Measurements from ENCODE around the gene ZEB1. TPM values are rescaled to one million over a fixed set of nuclear protein-coding genes. Genes with fewer than 3 reads are reported as not detected.

ZEB1 gene
- total RNA-seq, result 10 to 100 TPM; 31.3 to 33.8 TPM
- polyA plus RNA-seq (ENCODE audit: insufficient read length in 6 of 6), result 10 to 100 TPM; 29.9 to 40.8 (median 35.1) TPM
- long read RNA-seq, donor 1, partial matches to known transcripts, result 25 of 28 reads
- long read RNA-seq, donor 1, other reads (novel, unspliced or antisense), result 0 of 28 reads
- long read RNA-seq, donor 2, partial matches to known transcripts, result 49 of 50 reads
- long read RNA-seq, donor 2, other reads (novel, unspliced or antisense), result 0 of 50 reads
- long read RNA-seq, donor 3, full-length matches to known transcripts, result 1 of 1 reads
- long read RNA-seq, donor 3, partial matches to known transcripts, result 0 of 1 reads
- long read RNA-seq, donor 3, other reads (novel, unspliced or antisense), result 0 of 1 reads
- long read RNA-seq, donor 4, partial matches to known transcripts, result 2 of 4 reads
- long read RNA-seq, donor 4, other reads (novel, unspliced or antisense), result 2 of 4 reads
- long read RNA-seq, donor 5, partial matches to known transcripts, result 16 of 19 reads
- long read RNA-seq, donor 5, other reads (novel, unspliced or antisense), result 0 of 19 reads
- long read RNA-seq, donor 6, partial matches to known transcripts, result 6 of 6 reads
- long read RNA-seq, donor 6, other reads (novel, unspliced or antisense), result 0 of 6 reads
- long read RNA-seq, donor 7, full-length matches to known transcripts, result 2 of 22 reads
- long read RNA-seq, donor 7, partial matches to known transcripts, result 20 of 22 reads
- long read RNA-seq, donor 7, other reads (novel, unspliced or antisense), result 0 of 22 reads
- long read RNA-seq, donor 8, full-length matches to known transcripts, result 6 of 24 reads
- long read RNA-seq, donor 8, partial matches to known transcripts, result 18 of 24 reads
- long read RNA-seq, donor 8, other reads (novel, unspliced or antisense), result 0 of 24 reads
- long read RNA-seq, donor 9, result 0 reads
- long read RNA-seq, donor 10, partial matches to known transcripts, result 2 of 4 reads
- long read RNA-seq, donor 10, other reads (novel, unspliced or antisense), result 2 of 4 reads
- long read RNA-seq, donor 11, transcript ZEB1-203 (7 exons, 887 nt), result major isoform, 6 of 58 reads
- long read RNA-seq, donor 11, partial matches to known transcripts, result 52 of 58 reads
- long read RNA-seq, donor 11, other reads (novel, unspliced or antisense), result 0 of 58 reads
- long read RNA-seq, donor 12, full-length matches to known transcripts, result 3 of 10 reads
- long read RNA-seq, donor 12, partial matches to known transcripts, result 7 of 10 reads
- long read RNA-seq, donor 12, other reads (novel, unspliced or antisense), result 0 of 10 reads

GRCh38 chr10:31318854-31319601, at the start of gene ZEB1:
Gene ZEB1 (plus strand): TSS chr10:31319216. CDS start chr10:31319235, 19 bp downstream.
- peak; percentile 40 to 53 for TF ChIP-seq CTCF (IDR thresholded peaks at IDR 0.05)
- intact Hi-C loops (cut with DNase I), result loop anchor here in 1 of 2 donors (10.0 kb wide), 1 partner anchor 284 kb away; the partner anchor contains the start of gene ZNF438
- Histone ChIP-seq H3K27ac (peak within 1 kb of the TSS; percentile 89 to 94), H3K4me3 (peak within 1 kb of the TSS; percentile 85 to 89), H3K36me3 (no peaks in the 10 kb centered on the region), H3K9me3 (no peaks in the 10 kb centered on the region), H3K4me1 (peaks cover 0 to 26% of the 10 kb centered on the region in 2 donors), H3K27me3 (peaks cover 8 to 36% of the 10 kb centered on the region in 2 donors)
- ATAC-seq (peak; percentile 89), DNase-seq (peak; percentile 59 to 91 (median 86))

GRCh38 chr10:31270954-31271353, 48.1 kb upstream of the ZEB1 start:
- intact Hi-C loops (cut with DNase I), result no loop called here
- H3K4me1 ChIP-seq, result no peaks in the 10 kb centered on the region
- H3K9me3 ChIP-seq, result peaks cover 0 to 3% of the 10 kb centered on the region in 2 donors
- no peak overlapping the region for H3K27ac ChIP-seq
- ATAC-seq, result no peak
- no peak for DNase-seq
- no peak overlapping the region for H3K4me3 ChIP-seq
- no peaks in the 10 kb centered on the region for H3K27me3 ChIP-seq
- H3K36me3 ChIP-seq, result no peaks in the 10 kb centered on the region
- no peak for TF ChIP-seq CTCF (IDR thresholded peaks at IDR 0.05)

GRCh38 chr10:31272841-31273240, 46.2 kb upstream of the ZEB1 start:
- no peaks in the 10 kb centered on the region for H3K36me3 ChIP-seq
- H3K27ac ChIP-seq, result no peak overlapping the region
- intact Hi-C loops (cut with DNase I), result no loop called here
- no peaks in the 10 kb centered on the region for H3K4me1 ChIP-seq
- H3K27me3 ChIP-seq, result no peaks in the 10 kb centered on the region
- no peak for TF ChIP-seq CTCF (IDR thresholded peaks at IDR 0.05)
- no peak for DNase-seq
- ATAC-seq, result no peak
- peaks cover 0 to 3% of the 10 kb centered on the region in 2 donors for H3K9me3 ChIP-seq
- H3K4me3 ChIP-seq, result no peak overlapping the region

- H3K9me3 ChIP-seq, result peaks cover 0 to 3% of the 10 kb centered on the region in 2 donors
- H3K4me1 ChIP-seq, result no peaks in the 10 kb centered on the region
- H3K4me3 ChIP-seq, result no peak overlapping the region
- no peaks in the 10 kb centered on the region for H3K27me3 ChIP-seq
- no peak overlapping the region for H3K27ac ChIP-seq
- intact Hi-C loops (cut with DNase I), result no loop called here
- ATAC-seq, result no peak
- no peaks in the 10 kb centered on the region for H3K36me3 ChIP-seq
- no peak for TF ChIP-seq CTCF (IDR thresholded peaks at IDR 0.05)
- DNase-seq, result no peak
These were observed 45.2 kb upstream of the ZEB1 start for GRCh38 chr10:31273789-31274188.

Data from left lung (tissue), 14 donors.